ENCODE results near the gene ATXN7L1. TPM values are rescaled to one million over a fixed set of nuclear protein-coding genes. Genes with fewer than 3 reads are reported as not detected.
"Not testable (repeated sequence)": the region's sequence is repeated elsewhere in the genome, so short reads cannot be mapped to it uniquely, and the experiment has no call there.

ATXN7L1 gene
- total and polyA plus RNA-seq, 8 donors: 2.3 to 9.3 (median 5.0) TPM

GRCh38 chr7:105600720-105601550, 275.5 kb downstream of the ATXN7L1 start:
- no peaks in the 10 kb centered on the region for H3K4me1 ChIP-seq
- ATAC-seq: no peak
- DNase-seq: no peak
- H3K4me3 ChIP-seq: no peak overlapping the region
- H3K27me3 ChIP-seq: no peaks in the 10 kb centered on the region
- no peaks in the 10 kb centered on the region for H3K9me3 ChIP-seq
- 72 to 74% methylated on average over 14 of the region's 14 CpGs for WGBS, 2 donors
- H3K27ac ChIP-seq: no peak overlapping the region
- no peak for TF ChIP-seq CTCF (IDR thresholded peaks at IDR 0.05)
- intact Hi-C loops (cut with DNase I): no loop called here
- H3K36me3 ChIP-seq: no peaks in the 10 kb centered on the region
- FAIRE-seq: no peak

- 53 to 57% methylated on average over 3 of the region's 3 CpGs for WGBS, 2 donors
These were observed 276.8 kb downstream of the ATXN7L1 start for GRCh38 chr7:105599551-105599950.

GRCh38 chr7:105599080-105599479, 277.3 kb downstream of the ATXN7L1 start:
- H3K27me3 ChIP-seq; DNase-seq; ATAC-seq; H3K27ac ChIP-seq; H3K4me3 ChIP-seq; FAIRE-seq; H3K36me3 ChIP-seq; H3K4me1 ChIP-seq; H3K9me3 ChIP-seq; intact Hi-C loops (cut with DNase I): not testable (repeated sequence)
- WGBS, 2 donors: 77% methylated on average over 8 of the region's 8 CpGs

More at GRCh38 chr7:105599551-105599950, 276.8 kb downstream of the ATXN7L1 start:
- H3K9me3 ChIP-seq: no peaks in the 10 kb centered on the region
- no peaks in the 10 kb centered on the region for H3K27me3 ChIP-seq
- no peak for TF ChIP-seq CTCF (IDR thresholded peaks at IDR 0.05)
- DNase-seq (no peak), ATAC-seq (no peak), FAIRE-seq (no peak)
- no peaks in the 10 kb centered on the region for H3K36me3 ChIP-seq
- no peaks in the 10 kb centered on the region for H3K4me1 ChIP-seq
- intact Hi-C loops (cut with DNase I): no loop called here
- no peak overlapping the region for H3K4me3 ChIP-seq
- no peak overlapping the region for H3K27ac ChIP-seq

- no peak for FAIRE-seq
- TF ChIP-seq CTCF (IDR thresholded peaks at IDR 0.05): no peak
These were observed 279.5 kb downstream of the ATXN7L1 start for GRCh38 chr7:105596866-105597265.

GRCh38 chr7:105594034-105594433, 282.4 kb downstream of the ATXN7L1 start:
- FAIRE-seq (no peak), DNase-seq (no peak), ATAC-seq (peak in 1 of 4 donors; percentile 53)
- intact Hi-C loops (cut with DNase I): no loop called here
- TF ChIP-seq CTCF (IDR thresholded peaks at IDR 0.05): no peak
- Histone ChIP-seq H3K36me3 (no peaks in the 10 kb centered on the region), H3K9me3 (no peaks in the 10 kb centered on the region), H3K4me3 (no peak overlapping the region), H3K27ac (no peak overlapping the region), H3K27me3 (no peaks in the 10 kb centered on the region), H3K4me1 (no peaks in the 10 kb centered on the region)
- WGBS, 2 donors: 24% methylated on average over 3 of the region's 3 CpGs

More at GRCh38 chr7:105596866-105597265, 279.5 kb downstream of the ATXN7L1 start:
- DNase-seq: no peak
- H3K36me3 ChIP-seq: no peaks in the 10 kb centered on the region
- no peak for ATAC-seq
- intact Hi-C loops (cut with DNase I): no loop called here
- H3K27me3 ChIP-seq: no peaks in the 10 kb centered on the region
- no peak overlapping the region for H3K27ac ChIP-seq
- WGBS, 2 donors: 54 to 64% methylated on average over 4 of the region's 4 CpGs
- no peaks in the 10 kb centered on the region for H3K4me1 ChIP-seq
- no peaks in the 10 kb centered on the region for H3K9me3 ChIP-seq
- no peak overlapping the region for H3K4me3 ChIP-seq
